BLaER1 treated with 17β-estradiol and CSF1 and Interleukin-3, amounts not matched to agents 10 nM and 100 nM (cell line): Measurements from ENCODE around the gene SCNM1.

Source experiments
- H3K27ac ChIP-seq, 11 experiments: shearing (Covaris generic); formaldehyde crosslinking; 2 replicates each; pipeline ENCODE4 v1.8.1; 2022
- H3K27me3 ChIP-seq, 11 experiments: shearing (Covaris generic); formaldehyde crosslinking; 2 replicates each; pipeline ENCODE4 v1.8.1; 2022
- H3K36me3 ChIP-seq, 11 experiments: shearing (Covaris generic); formaldehyde crosslinking; 2 replicates each; pipeline ENCODE4 v1.8.1; 2022
- H3K4me1 ChIP-seq, 10 experiments: shearing (Covaris generic); formaldehyde crosslinking; 2 replicates each; pipeline ENCODE4 v1.8.1; 2022
- H3K4me2 ChIP-seq, 11 experiments: shearing (Covaris generic); formaldehyde crosslinking; 2 replicates each; pipeline ENCODE4 v1.8.1; 2022
- H3K4me3 ChIP-seq, 10 experiments: shearing (Covaris generic); formaldehyde crosslinking; 2 replicates each; pipeline ENCODE4 v1.8.1; 2022
- H3K9ac ChIP-seq, 11 experiments: shearing (Covaris generic); formaldehyde crosslinking; 2 replicates each; pipeline ENCODE4 v1.8.1; 2022
- H3K9me3 ChIP-seq, 11 experiments: shearing (Covaris generic); formaldehyde crosslinking; replicated peaks in 1 of 11; 2 replicates each; pipeline ENCODE4 v1.8.1; 2022
- H4K20me1 ChIP-seq, 11 experiments: shearing (Covaris generic); formaldehyde crosslinking; 2 replicates each; pipeline ENCODE4 v1.8.1; 2022
- Cebpa-rat ChIP-seq, 11 experiments: shearing (Covaris generic); IDR thresholded peaks; 2 replicates each; pipeline ENCODE4 v1.8.1; 2022

The SCNM1 gene

DNA sequence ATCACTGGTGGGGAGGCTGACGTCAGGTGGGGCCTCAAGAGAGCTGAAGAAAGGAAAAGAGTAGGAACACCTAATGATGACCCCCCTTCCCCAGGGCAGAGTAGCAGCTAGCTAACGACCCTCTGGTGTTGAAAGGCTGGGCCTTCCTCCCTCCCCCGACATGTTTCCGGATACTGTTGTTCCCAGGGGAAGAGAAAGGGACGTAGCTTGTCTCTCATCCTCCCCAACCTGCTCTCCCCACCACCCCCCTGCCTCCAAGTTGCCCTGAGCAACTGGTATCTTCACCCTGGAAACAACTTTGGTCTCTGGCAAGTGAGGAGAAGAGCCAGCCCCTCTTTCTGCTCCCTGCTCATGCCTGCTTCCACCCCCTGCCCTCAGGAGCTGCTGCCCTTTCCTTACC, 22.0 kb upstream of the SCNM1 start:
- H3K4me1 ChIP-seq = peaks cover 52 to 69% (median 63%) of the 10 kb centered on the region in 10 experiments
- no peaks in the 10 kb centered on the region for H3K27me3 ChIP-seq
- peak overlapping the region in 10 of 11 experiments; percentile 2 to 83 (median 79); a peak in 20 of 22 replicates for H3K27ac ChIP-seq
- no peak for TF ChIP-seq Cebpa-rat (IDR thresholded peaks at IDR 0.05)
- H3K4me3 ChIP-seq = peak overlapping the region; percentile 67 to 97 (median 88); a peak in 18 of 20 replicates
- peaks cover 0 to 69% (median 27%) of the 10 kb centered on the region in 11 experiments; a peak in 11 of 22 replicates for H4K20me1 ChIP-seq
- peak overlapping the region; percentile 91 to 99 (median 97) for H3K4me2 ChIP-seq
- H3K36me3 ChIP-seq = peaks cover 9 to 38% (median 34%) of the 10 kb centered on the region in 11 experiments; a peak in 19 of 22 replicates
- H3K9ac ChIP-seq = peak overlapping the region; percentile 80 to 91 (median 85); a peak in 20 of 22 replicates
- H3K9me3 ChIP-seq = no peaks in the 10 kb centered on the region

DNA sequence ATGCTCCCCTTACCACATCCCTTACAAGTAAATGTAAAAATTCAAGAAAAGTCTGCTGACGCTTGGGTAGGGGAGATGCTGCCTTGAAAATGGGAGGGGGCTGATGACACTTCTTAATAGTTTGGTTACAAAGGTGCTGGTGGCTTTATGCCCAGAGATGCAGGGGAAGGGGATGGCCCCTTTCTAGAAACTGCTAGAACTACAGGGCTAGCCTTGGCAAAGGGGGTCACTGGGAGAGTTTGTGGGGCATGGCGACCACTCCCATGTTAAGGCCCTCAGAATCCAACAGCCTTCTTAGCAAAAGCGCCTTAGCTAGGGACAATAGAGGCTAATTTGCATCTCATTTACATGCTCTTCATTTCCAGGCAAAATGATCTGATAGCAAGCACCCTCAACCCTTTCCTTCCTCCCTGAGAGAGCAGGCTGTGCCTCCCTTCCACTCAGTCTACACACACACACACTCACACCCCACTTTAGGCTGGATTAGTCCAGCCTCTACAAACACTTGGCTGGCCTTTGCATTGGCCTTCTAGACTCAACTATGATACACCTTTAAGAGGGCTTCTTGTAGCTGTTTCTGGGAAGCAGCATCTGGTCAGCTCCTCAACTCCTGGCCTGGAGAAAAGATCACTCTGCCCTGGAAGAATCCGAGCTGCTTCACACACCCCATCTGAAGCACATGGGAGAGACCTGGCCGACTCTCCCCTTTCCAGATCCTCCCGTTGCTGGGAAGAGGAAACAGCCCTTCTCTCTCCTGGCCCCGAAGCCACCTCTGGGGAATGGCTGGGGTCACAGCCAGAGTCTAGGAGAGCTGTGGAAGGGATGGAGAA, 21.3 kb upstream of the SCNM1 start:
- Histone ChIP-seq H3K9me3 (no peaks in the 10 kb centered on the region), H3K27ac (peak overlapping the region in 10 of 11 experiments; percentile 52 to 83 (median 79); a peak in 20 of 22 replicates), H3K9ac (peak overlapping the region; percentile 80 to 91 (median 85)), H4K20me1 (peaks cover 0 to 64% (median 24%) of the 10 kb centered on the region in 11 experiments; a peak in 11 of 22 replicates), H3K4me2 (peak overlapping the region; percentile 91 to 99 (median 97)), H3K4me1 (peaks cover 59 to 76% (median 70%) of the 10 kb centered on the region in 10 experiments), H3K36me3 (peaks cover 2 to 31% (median 27%) of the 10 kb centered on the region in 11 experiments; a peak in 19 of 22 replicates), H3K4me3 (peak overlapping the region; percentile 67 to 97 (median 88)), H3K27me3 (no peaks in the 10 kb centered on the region)
- TF ChIP-seq Cebpa-rat (IDR thresholded peaks at IDR 0.05) = no peak

GRCh38 chr1:151145304-151146071, 20.5 kb upstream of the SCNM1 start:
- Histone ChIP-seq H3K9me3 (no peaks in the 10 kb centered on the region), H4K20me1 (peaks cover 0 to 56% (median 17%) of the 10 kb centered on the region in 11 experiments; a peak in 10 of 22 replicates), H3K27ac (peak overlapping the region in 10 of 11 experiments; percentile 52 to 83 (median 79); a peak in 20 of 22 replicates), H3K4me2 (peak overlapping the region; percentile 91 to 99 (median 97)), H3K9ac (peak overlapping the region; percentile 80 to 91 (median 85)), H3K36me3 (peaks cover 0 to 23% (median 19%) of the 10 kb centered on the region in 11 experiments; a peak in 17 of 22 replicates), H3K4me3 (peak overlapping the region; percentile 67 to 97 (median 88)), H3K27me3 (no peaks in the 10 kb centered on the region), H3K4me1 (peaks cover 60 to 79% (median 77%) of the 10 kb centered on the region in 10 experiments)
- no peak for TF ChIP-seq Cebpa-rat (IDR thresholded peaks at IDR 0.05)

- Histone ChIP-seq H3K27me3 (no peaks in the 10 kb centered on the region), H3K9me3 (no peaks in the 10 kb centered on the region), H3K36me3 (peaks cover 0 to 17% (median 15%) of the 10 kb centered on the region in 11 experiments; a peak in 15 of 22 replicates), H3K4me2 (peak overlapping the region; percentile 91 to 99 (median 97)), H3K4me3 (peak overlapping the region; percentile 67 to 97 (median 88)), H3K4me1 (peaks cover 60 to 82% (median 77%) of the 10 kb centered on the region in 10 experiments), H3K9ac (peak overlapping the region; percentile 80 to 91 (median 85)), H3K27ac (peak overlapping the region in 10 of 11 experiments; percentile 52 to 83 (median 79); a peak in 19 of 22 replicates), H4K20me1 (peaks cover 0 to 53% (median 17%) of the 10 kb centered on the region in 11 experiments; a peak in 10 of 22 replicates)
- no peak for TF ChIP-seq Cebpa-rat (IDR thresholded peaks at IDR 0.05)
Observed at GRCh38 chr1:151146072-151146411, 19.9 kb upstream of the SCNM1 start.

DNA sequence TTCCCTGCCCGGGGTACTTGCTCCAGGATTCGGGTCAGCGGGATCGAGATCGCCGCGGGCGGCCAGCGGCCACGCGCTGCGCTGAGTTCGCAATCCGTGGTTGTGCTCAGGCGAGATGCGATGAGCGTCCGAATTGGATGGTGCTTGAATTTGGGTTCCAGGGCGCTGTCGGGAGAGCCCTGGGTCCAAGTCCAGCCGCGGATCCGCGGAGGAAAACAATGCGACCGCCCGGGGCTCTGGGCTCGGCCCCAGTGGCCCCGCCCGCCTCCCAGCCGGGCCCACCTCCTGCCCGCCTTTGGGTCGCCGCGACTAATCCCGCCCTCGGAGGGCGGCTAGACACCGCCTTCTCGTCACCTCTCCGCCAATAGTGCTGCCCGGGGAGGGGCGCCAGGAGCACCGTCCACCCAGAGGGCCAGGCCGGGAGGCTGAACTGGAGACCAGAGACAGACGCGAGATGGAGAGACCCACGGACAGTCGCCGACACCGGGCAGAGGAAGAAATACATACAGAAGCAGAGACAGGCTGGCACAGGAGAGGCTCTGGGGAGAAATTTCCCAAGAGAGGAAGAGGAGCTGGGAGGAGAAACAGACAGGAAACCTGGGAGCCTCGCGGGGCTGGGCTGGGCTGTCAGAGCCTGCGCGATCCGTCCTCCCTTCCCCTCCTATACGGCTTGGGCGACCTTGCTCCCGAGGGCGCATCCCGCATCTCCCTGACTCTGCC, 19.4 kb upstream of the SCNM1 start, which contains the start of gene SEMA6C:
Gene SEMA6C (minus strand): TSS at position 220 of the 720 bp plus-strand sequence. CDS start 4,010 bp downstream, outside the sequence.
- H3K9ac ChIP-seq = peak within 1 kb of the TSS; percentile 80 to 91 (median 85)
- peaks cover 0 to 48% (median 17%) of the 10 kb centered on the region in 11 experiments; a peak in 10 of 22 replicates for H4K20me1 ChIP-seq
- TF ChIP-seq Cebpa-rat (IDR thresholded peaks at IDR 0.05) = no peak
- no peaks in the 10 kb centered on the region for H3K27me3 ChIP-seq
- H3K4me3 ChIP-seq = peak within 1 kb of the TSS; percentile 67 to 97 (median 88)
- H3K36me3 ChIP-seq = peaks cover 0 to 12% (median 10%) of the 10 kb centered on the region in 11 experiments; a peak in 13 of 22 replicates
- H3K27ac ChIP-seq = peak within 1 kb of the TSS in 10 of 11 experiments; percentile 52 to 83 (median 79); a peak in 20 of 22 replicates
- H3K4me2 ChIP-seq = peak within 1 kb of the TSS; percentile 91 to 99 (median 97)
- peaks cover 60 to 79% (median 73%) of the 10 kb centered on the region in 10 experiments for H3K4me1 ChIP-seq
- H3K9me3 ChIP-seq = no peaks in the 10 kb centered on the region

- TF ChIP-seq Cebpa-rat (IDR thresholded peaks at IDR 0.05) = no peak
- Histone ChIP-seq H3K4me3 (peak overlapping the region; percentile 67 to 97 (median 88)), H3K4me1 (peaks cover 60 to 73% (median 67%) of the 10 kb centered on the region in 10 experiments), H3K27ac (peak overlapping the region in 10 of 11 experiments; percentile 32 to 83 (median 79); a peak in 20 of 22 replicates), H3K27me3 (no peaks in the 10 kb centered on the region), H3K4me2 (peak overlapping the region; percentile 91 to 99 (median 97)), H4K20me1 (peaks cover 0 to 42% (median 17%) of the 10 kb centered on the region in 11 experiments; a peak in 10 of 22 replicates), H3K9me3 (no peaks in the 10 kb centered on the region), H3K9ac (peak overlapping the region; percentile 61 to 91 (median 85)), H3K36me3 (peaks cover 0 to 6% (median 5%) of the 10 kb centered on the region in 11 experiments; a peak in 10 of 22 replicates)
Observed at GRCh38 chr1:151147132-151147503, 18.8 kb upstream of the SCNM1 start.

DNA sequence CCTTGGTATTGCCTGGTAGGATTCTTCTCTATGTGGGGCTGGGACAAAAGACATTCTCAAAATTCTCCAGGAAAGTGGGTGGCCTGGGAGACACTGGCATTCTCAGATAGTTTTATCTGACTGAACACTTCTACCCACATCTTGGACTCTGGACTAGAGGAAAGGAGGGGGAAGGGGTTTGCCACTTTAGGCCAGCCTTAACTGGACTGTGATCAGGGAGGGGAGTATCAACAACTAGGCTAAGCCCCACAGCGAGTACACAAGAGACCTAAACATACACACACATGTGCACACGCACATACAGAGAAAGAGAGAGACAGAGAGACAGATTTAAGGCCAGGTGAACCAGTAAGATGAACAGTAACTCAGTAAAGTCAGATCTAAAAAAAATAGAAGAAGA, 18.3 kb upstream of the SCNM1 start:
- H3K9ac ChIP-seq = peak overlapping the region in 10 of 11 experiments; percentile 80 to 91 (median 86); a peak in 18 of 22 replicates
- H3K27ac ChIP-seq = peak overlapping the region in 8 of 11 experiments; percentile 65 to 83 (median 80); a peak in 16 of 22 replicates
- peaks cover 0 to 37% (median 12%) of the 10 kb centered on the region in 11 experiments; a peak in 9 of 22 replicates for H4K20me1 ChIP-seq
- no peaks in the 10 kb centered on the region for H3K27me3 ChIP-seq
- peaks cover 55 to 68% (median 62%) of the 10 kb centered on the region in 10 experiments for H3K4me1 ChIP-seq
- peak overlapping the region; percentile 91 to 99 (median 97) for H3K4me2 ChIP-seq
- H3K9me3 ChIP-seq = no peaks in the 10 kb centered on the region
- H3K4me3 ChIP-seq = peak overlapping the region in 8 of 10 experiments; percentile 75 to 97 (median 90); a peak in 11 of 20 replicates
- TF ChIP-seq Cebpa-rat (IDR thresholded peaks at IDR 0.05) = no peak
- H3K36me3 ChIP-seq = peaks cover 0 to under 1% (median 0%) of the 10 kb centered on the region in 11 experiments; a peak in 4 of 22 replicates
